GM18505 (cell line): ENCODE data around the gene NTMT1.

Source experiments
- ATAC-seq: cut with Tn5 transposase; IDR thresholded peaks from one replicate; pipeline ENCODE4 v1.9.1; 2021; ENCODE audit not compliant: unreplicated experiment
- POLR2A ChIP-seq: IDR thresholded peaks from 4 replicates; pipeline ENCODE4 v1.6.1; 2011; ENCODE audit warnings: borderline replicate concordance; ENCODE audit not compliant: insufficient read depth, insufficient read length; ENCODE audit errors: extremely low read depth

NTMT1 gene

GRCh38 chr9:129685220-129685932 lies 59.4 kb downstream of the NTMT1 start:
- no peak for TF ChIP-seq POLR2A
- no peak for ATAC-seq
